Measurements from ENCODE around the gene SGPP1.

DNA sequence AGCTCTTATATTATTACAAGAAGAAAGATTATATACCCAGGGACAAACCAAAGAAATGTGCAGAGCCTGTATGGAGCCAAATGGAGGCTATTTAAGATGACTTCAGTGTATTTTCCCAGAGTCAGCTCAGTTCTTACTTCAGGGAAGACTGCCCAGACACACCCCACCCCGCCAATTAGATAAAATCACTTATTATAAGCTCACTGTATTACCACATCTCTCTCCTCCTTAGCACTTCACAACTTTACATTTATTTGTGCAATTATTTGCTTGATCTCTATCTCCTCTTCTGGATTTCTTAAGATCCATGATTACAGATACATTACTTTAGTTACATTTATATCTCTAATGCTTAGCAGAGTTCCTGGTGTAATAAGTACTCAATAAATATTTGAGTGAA lies 61.5 kb downstream of the SGPP1 start:
- TF ChIP-seq, protein P1, sequence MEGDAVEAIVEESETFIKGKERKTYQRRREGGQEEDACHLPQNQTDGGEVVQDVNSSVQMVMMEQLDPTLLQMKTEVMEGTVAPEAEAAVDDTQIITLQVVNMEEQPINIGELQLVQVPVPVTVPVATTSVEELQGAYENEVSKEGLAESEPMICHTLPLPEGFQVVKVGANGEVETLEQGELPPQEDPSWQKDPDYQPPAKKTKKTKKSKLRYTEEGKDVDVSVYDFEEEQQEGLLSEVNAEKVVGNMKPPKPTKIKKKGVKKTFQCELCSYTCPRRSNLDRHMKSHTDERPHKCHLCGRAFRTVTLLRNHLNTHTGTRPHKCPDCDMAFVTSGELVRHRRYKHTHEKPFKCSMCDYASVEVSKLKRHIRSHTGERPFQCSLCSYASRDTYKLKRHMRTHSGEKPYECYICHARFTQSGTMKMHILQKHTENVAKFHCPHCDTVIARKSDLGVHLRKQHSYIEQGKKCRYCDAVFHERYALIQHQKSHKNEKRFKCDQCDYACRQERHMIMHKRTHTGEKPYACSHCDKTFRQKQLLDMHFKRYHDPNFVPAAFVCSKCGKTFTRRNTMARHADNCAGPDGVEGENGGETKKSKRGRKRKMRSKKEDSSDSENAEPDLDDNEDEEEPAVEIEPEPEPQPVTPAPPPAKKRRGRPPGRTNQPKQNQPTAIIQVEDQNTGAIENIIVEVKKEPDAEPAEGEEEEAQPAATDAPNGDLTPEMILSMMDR (conservative IDR thresholded peaks at IDR 0.05; ENCODE audit: low read depth, low read length), result no peak
- TF ChIP-seq EZH2 (IDR thresholded peaks at IDR 0.05; ENCODE audit: low read length, unreplicated experiment), result no peak
